Fibroblast of lung (primary cell): ENCODE results near the gene RNFT2.

ENCODE experiments used
- EZH2 ChIP-seq: IDR thresholded peaks from 2 replicates; pipeline ENCODE4 v1.5.1; 2012; ENCODE audit warnings: low read length, control low read depth, mild to moderate bottlenecking; ENCODE audit errors: missing control alignments
- TF ChIP-seq, protein P1 (sequence below), 2 donors: IDR thresholded peaks in 1 of 2; conservative IDR thresholded peaks in 1 of 2; 1 replicate in 1 of 2; 2 replicates in 1 of 2; pipeline ENCODE4 v1.5.1; 2011 to 2012; ENCODE audit warnings: low read length in 2 of 2, control low read depth in 1 of 2, inconsistent platforms in 1 of 2, low read depth in 1 of 2, mild to moderate bottlenecking in 1 of 2

DNA sequence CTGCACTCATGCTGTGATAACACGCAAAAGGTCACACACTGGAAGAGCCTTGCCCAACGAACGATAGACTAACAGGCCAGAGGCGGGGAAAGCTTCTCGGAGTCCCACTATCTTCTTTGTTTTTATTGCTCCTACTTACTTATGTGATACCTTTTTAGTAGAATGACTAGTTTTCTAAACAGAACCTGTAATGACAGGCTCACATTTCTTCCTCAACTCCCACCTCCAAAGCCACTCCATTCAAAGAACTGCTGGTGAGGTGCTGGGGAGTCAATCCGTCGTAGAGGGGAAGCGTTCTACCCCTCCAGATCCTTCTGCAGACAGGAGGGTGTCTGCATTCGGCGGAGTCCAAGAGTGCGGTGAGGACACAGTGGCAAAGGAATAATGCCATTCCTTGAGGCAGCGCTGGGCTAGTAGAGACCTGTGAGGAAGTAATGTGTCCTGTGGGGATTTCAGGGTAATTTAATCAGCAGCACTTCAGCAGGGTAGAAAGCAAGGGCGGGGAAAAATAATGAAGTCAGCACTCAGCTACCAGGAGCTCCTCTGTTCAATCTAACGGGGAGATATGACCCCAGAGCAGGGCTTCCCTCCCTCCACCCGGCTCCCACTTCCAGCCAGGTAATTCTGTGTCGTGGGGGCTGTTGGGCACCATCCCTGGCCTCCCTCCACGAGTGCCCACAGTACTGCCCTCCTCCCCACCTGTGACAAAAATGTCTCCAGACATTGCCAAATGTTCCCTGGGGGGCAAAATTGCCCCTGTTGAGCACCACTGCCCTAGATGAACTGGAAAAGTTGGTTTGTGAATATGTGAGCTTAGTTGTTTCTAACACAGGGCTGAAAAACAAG lies 25.4 kb upstream of the RNFT2 start:
- no peak for TF ChIP-seq EZH2
- TF ChIP-seq, protein P1, sequence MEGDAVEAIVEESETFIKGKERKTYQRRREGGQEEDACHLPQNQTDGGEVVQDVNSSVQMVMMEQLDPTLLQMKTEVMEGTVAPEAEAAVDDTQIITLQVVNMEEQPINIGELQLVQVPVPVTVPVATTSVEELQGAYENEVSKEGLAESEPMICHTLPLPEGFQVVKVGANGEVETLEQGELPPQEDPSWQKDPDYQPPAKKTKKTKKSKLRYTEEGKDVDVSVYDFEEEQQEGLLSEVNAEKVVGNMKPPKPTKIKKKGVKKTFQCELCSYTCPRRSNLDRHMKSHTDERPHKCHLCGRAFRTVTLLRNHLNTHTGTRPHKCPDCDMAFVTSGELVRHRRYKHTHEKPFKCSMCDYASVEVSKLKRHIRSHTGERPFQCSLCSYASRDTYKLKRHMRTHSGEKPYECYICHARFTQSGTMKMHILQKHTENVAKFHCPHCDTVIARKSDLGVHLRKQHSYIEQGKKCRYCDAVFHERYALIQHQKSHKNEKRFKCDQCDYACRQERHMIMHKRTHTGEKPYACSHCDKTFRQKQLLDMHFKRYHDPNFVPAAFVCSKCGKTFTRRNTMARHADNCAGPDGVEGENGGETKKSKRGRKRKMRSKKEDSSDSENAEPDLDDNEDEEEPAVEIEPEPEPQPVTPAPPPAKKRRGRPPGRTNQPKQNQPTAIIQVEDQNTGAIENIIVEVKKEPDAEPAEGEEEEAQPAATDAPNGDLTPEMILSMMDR (conservative IDR thresholded peaks at IDR 0.05 in 1 of 2, IDR thresholded peaks at IDR 0.05 in 1 of 2; ENCODE audit: low read depth in 1 of 2, low read length in 2 of 2), result no peak
